Measurements from ENCODE around the gene CRB3. TPM values are rescaled to one million over a fixed set of nuclear protein-coding genes. Genes with fewer than 3 reads are reported as not detected.

CRB3 gene
- total and polyA plus RNA-seq, 9 of the 15 experiments (the other 6 are each of a cell fraction or from before 2014, with no cell fraction given): 0.49 TPM; not detected in 8

DNA sequence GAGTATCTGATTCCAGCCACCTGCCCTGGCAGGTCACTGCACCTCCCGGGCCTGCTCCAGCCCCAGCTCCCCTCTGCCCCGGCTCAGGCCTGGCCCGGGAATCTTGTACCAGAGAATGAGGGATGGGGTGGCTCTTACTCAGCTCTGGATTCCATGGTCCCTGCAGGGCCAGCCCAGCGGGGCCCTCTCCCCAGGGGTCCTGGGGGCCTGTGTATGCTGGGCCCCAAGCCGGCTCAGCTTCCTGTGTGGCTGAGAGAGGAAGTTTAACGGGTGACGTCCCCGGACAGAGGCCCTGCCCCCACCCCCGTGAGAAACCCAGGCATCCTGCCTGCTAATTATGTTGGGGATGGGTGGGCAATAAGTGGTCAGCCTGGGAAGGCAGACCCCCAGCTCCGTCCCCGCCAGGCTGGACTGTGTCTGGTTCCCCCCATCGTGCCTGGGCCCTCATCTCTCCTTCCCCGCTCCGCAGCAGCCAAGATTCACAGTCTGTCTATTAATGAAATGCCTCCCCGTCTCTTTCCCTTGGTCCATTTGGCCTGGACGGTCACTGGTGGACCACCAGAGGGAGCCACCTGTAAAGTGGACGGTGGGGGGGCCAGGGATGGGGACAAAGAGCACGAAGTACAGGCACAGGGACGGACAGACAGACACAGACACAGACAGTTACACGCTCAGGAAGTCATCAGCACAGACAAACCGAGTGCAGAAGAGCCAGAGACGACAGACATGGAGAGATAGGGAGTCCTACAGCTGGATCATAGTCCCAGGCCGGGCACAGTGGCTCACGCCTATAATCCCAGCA lies 17.7 kb downstream of the CRB3 start, which contains the start of gene DENND1C (continued):
- TF ChIP-seq, protein P1, sequence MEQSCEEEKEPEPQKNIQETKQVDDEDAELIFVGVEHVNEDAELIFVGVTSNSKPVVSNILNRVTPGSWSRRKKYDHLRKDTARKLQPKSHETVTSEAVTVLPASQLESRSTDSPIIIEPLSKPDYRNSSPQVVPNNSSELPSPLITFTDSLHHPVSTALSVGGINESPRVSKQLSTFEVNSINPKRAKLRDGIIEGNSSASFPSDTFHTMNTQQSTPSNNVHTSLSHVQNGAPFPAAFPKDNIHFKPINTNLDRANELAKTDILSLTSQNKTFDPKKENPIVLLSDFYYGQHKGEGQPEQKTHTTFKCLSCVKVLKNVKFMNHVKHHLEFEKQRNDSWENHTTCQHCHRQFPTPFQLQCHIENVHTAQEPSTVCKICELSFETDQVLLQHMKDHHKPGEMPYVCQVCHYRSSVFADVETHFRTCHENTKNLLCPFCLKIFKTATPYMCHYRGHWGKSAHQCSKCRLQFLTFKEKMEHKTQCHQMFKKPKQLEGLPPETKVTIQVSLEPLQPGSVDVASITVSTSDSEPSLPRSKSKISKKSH (CRISPR knock-in tag; IDR thresholded peaks at IDR 0.05): no peak
- no peak for TF ChIP-seq DNMT1 (IDR thresholded peaks at IDR 0.05)
- TF ChIP-seq SIN3B (IDR thresholded peaks at IDR 0.05; ENCODE audit: low read depth): no peak
- TF ChIP-seq TAF1 (IDR thresholded peaks at IDR 0.05; ENCODE audit: control insufficient read depth, extremely low read depth, insufficient read depth, low read length, severe bottlenecking): no peak
- TF ChIP-seq, protein P2, sequence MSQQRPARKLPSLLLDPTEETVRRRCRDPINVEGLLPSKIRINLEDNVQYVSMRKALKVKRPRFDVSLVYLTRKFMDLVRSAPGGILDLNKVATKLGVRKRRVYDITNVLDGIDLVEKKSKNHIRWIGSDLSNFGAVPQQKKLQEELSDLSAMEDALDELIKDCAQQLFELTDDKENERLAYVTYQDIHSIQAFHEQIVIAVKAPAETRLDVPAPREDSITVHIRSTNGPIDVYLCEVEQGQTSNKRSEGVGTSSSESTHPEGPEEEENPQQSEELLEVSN (IDR thresholded peaks at IDR 0.05; ENCODE audit: borderline replicate concordance in 1 of 2, extremely low read depth in 1 of 2, insufficient read depth in 1 of 2, insufficient read length in 1 of 2, low read depth in 1 of 2, low read length in 1 of 2, poor library complexity in 1 of 2, severe bottlenecking in 1 of 2): peak in 1 of 2 experiments; percentile 8
- TF ChIP-seq ETS2 (tag; IDR thresholded peaks at IDR 0.05; ENCODE audit: borderline replicate concordance, poor library complexity, severe bottlenecking): no peak
- no peak for TF ChIP-seq ZNF707 (CRISPR knock-in tag; conservative IDR thresholded peaks at IDR 0.05)
- TF ChIP-seq HDAC8 (tag; IDR thresholded peaks at IDR 0.05): no peak
- TF ChIP-seq ZNF311 (CRISPR knock-in tag; IDR thresholded peaks at IDR 0.05): no peak
- TF ChIP-seq, protein P3, sequence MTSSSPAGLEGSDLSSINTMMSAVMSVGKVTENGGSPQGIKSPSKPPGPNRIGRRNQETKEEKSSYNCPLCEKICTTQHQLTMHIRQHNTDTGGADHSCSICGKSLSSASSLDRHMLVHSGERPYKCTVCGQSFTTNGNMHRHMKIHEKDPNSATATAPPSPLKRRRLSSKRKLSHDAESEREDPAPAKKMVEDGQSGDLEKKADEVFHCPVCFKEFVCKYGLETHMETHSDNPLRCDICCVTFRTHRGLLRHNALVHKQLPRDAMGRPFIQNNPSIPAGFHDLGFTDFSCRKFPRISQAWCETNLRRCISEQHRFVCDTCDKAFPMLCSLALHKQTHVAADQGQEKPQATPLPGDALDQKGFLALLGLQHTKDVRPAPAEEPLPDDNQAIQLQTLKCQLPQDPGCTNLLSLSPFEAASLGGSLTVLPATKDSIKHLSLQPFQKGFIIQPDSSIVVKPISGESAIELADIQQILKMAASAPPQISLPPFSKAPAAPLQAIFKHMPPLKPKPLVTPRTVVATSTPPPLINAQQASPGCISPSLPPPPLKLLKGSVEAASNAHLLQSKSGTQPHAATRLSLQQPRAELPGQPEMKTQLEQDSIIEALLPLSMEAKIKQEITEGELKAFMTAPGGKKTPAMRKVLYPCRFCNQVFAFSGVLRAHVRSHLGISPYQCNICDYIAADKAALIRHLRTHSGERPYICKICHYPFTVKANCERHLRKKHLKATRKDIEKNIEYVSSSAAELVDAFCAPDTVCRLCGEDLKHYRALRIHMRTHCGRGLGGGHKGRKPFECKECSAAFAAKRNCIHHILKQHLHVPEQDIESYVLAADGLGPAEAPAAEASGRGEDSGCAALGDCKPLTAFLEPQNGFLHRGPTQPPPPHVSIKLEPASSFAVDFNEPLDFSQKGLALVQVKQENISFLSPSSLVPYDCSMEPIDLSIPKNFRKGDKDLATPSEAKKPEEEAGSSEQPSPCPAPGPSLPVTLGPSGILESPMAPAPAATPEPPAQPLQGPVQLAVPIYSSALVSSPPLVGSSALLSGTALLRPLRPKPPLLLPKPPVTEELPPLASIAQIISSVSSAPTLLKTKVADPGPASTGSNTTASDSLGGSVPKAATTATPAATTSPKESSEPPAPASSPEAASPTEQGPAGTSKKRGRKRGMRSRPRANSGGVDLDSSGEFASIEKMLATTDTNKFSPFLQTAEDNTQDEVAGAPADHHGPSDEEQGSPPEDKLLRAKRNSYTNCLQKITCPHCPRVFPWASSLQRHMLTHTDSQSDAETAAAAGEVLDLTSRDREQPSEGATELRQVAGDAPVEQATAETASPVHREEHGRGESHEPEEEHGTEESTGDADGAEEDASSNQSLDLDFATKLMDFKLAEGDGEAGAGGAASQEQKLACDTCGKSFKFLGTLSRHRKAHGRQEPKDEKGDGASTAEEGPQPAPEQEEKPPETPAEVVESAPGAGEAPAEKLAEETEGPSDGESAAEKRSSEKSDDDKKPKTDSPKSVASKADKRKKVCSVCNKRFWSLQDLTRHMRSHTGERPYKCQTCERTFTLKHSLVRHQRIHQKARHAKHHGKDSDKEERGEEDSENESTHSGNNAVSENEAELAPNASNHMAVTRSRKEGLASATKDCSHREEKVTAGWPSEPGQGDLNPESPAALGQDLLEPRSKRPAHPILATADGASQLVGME (CRISPR knock-in tag; IDR thresholded peaks at IDR 0.05): 0 out of 2 replicates have a peak, but pooled peaks have one; percentile 32
- no peak for TF ChIP-seq ERF (CRISPR knock-in tag; IDR thresholded peaks at IDR 0.05)

All from K562 (cell line).